ENCODE data around the gene RTN4R.

- TF ChIP-seq EZH2 (IDR thresholded peaks at IDR 0.05; ENCODE audit: low read depth, unreplicated experiment): no peak
- no peak for TF ChIP-seq CTCF (conservative IDR thresholded peaks at IDR 0.05; ENCODE audit: low read depth in 2 of 2)
- no peak for TF ChIP-seq POLR2AphosphoS5 (IDR thresholded peaks at IDR 0.05; ENCODE audit: low read depth)
- no peak for TF ChIP-seq JUNB (IDR thresholded peaks at IDR 0.05; ENCODE audit: unreplicated experiment)
- no peak for TF ChIP-seq ZNF462 (CRISPR knock-in tag; IDR thresholded peaks at IDR 0.05)
- no peak for TF ChIP-seq EZH2phosphoT487 (IDR thresholded peaks at IDR 0.05; ENCODE audit: unreplicated experiment)
Measured at GRCh38 chr22:20248461-20248978, 19.6 kb downstream of the RTN4R start.
